Cardiac fibroblast (primary cell): ENCODE data around the gene PIP5K1B.

Experiments
- DNase-seq, 2 donors: peaks; one replicate each; pipeline versions ENCODE4 v3.0.0 to v3.0.0-alpha.2; 2010; ENCODE audit warnings: low read depth in 2 of 2
- H3K4me3 ChIP-seq, 2 donors: replicated peaks in 1 of 2; 1 replicate in 1 of 2; 2 replicates in 1 of 2; pipeline ENCODE4 v1.5.1; 2011; ENCODE audit warnings: low read depth in 2 of 2, low read length in 2 of 2, mild to moderate bottlenecking in 2 of 2, moderate library complexity in 1 of 2
- CTCF ChIP-seq: IDR thresholded peaks from one replicate; pipeline ENCODE4 v1.5.1; 2011; ENCODE audit warnings: low read depth, mild to moderate bottlenecking, low read length, inconsistent platforms

Gene PIP5K1B

GRCh38 chr9:69012696-69013381, 307.8 kb downstream of the PIP5K1B start:
- H3K4me3 ChIP-seq: no peak overlapping the region
- DNase-seq: no peak
- no peak for TF ChIP-seq CTCF

- H3K4me3 ChIP-seq: no peak overlapping the region
- no peak for TF ChIP-seq CTCF
- no peak for DNase-seq
Measured at GRCh38 chr9:69013382-69013727, 308.3 kb downstream of the PIP5K1B start.

GRCh38 chr9:69014013-69014412, 309.0 kb downstream of the PIP5K1B start, which contains the start of gene PRKACG:
Gene PRKACG, minus strand, starts transcription at chr9:69014113. Its CDS starts 21 bp downstream, at chr9:69014092.
- TF ChIP-seq CTCF: no peak
- DNase-seq: no peak
- no peak within 1 kb of the TSS for H3K4me3 ChIP-seq

GRCh38 chr9:69016191-69017096, 311.4 kb downstream of the PIP5K1B start:
- no peak for TF ChIP-seq CTCF

GRCh38 chr9:69018737-69019136, 313.7 kb downstream of the PIP5K1B start:
- no peak for DNase-seq
- no peak for TF ChIP-seq CTCF
- no peak overlapping the region for H3K4me3 ChIP-seq

More at GRCh38 chr9:69016191-69017096, 311.4 kb downstream of the PIP5K1B start:
- no peak overlapping the region for H3K4me3 ChIP-seq
- DNase-seq: no peak

GRCh38 chr9:69019808-69020207, 314.8 kb downstream of the PIP5K1B start:
- no peak for DNase-seq
- TF ChIP-seq CTCF: no peak
- no peak overlapping the region for H3K4me3 ChIP-seq
